Mesendoderm (in vitro differentiated cells): ENCODE results near the gene DPH2.

Source experiments
- DNase-seq: peaks from one replicate; pipeline ENCODE4 v3.0.0; 2013
- H2AK5ac ChIP-seq: 2 replicates; pipeline ENCODE4 v1.6.1; 2013; ENCODE audit warnings: low read length, inconsistent platforms
- H2BK120ac ChIP-seq: 2 replicates; pipeline ENCODE4 v1.6.1; 2013; ENCODE audit warnings: low read depth, mild to moderate bottlenecking, low read length, moderate library complexity, mixed read lengths
- H2BK15ac ChIP-seq: replicated peaks from 2 replicates; pipeline ENCODE4 v1.6.1; 2013; ENCODE audit warnings: low read depth, mild to moderate bottlenecking, moderate library complexity
- H2BK5ac ChIP-seq: 2 replicates; pipeline ENCODE4 v1.6.1; 2013; ENCODE audit warnings: low read length, inconsistent platforms
- H3K18ac ChIP-seq: 2 replicates; pipeline ENCODE4 v1.6.1; 2013; ENCODE audit warnings: mild to moderate bottlenecking, low read length, mixed read lengths
- H3K23ac ChIP-seq: one replicate; pipeline ENCODE4 v1.6.1; 2013; ENCODE audit warnings: low read length
- H3K27ac ChIP-seq: 2 replicates; pipeline ENCODE4 v1.5.1; 2013; ENCODE audit warnings: low read depth, mild to moderate bottlenecking, inconsistent platforms, low read length, moderate library complexity
- H3K27me3 ChIP-seq: 2 replicates; pipeline ENCODE4 v1.6.1; 2013; ENCODE audit warnings: low read length, control low read depth, mild to moderate bottlenecking, inconsistent platforms; ENCODE audit not compliant: insufficient read depth, poor library complexity
- H3K36me3 ChIP-seq: 2 replicates; pipeline ENCODE4 v1.6.1; 2013; ENCODE audit warnings: low read length, inconsistent platforms; ENCODE audit not compliant: control insufficient read depth, insufficient read depth
- H3K4ac ChIP-seq: one replicate; pipeline ENCODE4 v1.6.1; 2013; ENCODE audit warnings: low read depth, mild to moderate bottlenecking, low read length, moderate library complexity
- H3K4me1 ChIP-seq: 2 replicates; pipeline ENCODE4 v1.6.1; 2013; ENCODE audit warnings: low read depth, low read length, inconsistent platforms; ENCODE audit not compliant: control insufficient read depth
- H3K4me2 ChIP-seq: 2 replicates; pipeline ENCODE4 v1.6.1; 2013; ENCODE audit warnings: low read length
- H3K4me3 ChIP-seq: 2 replicates; pipeline ENCODE4 v1.5.1; 2013; ENCODE audit warnings: mild to moderate bottlenecking, low read length
- H3K56ac ChIP-seq: one replicate; pipeline ENCODE4 v1.6.1; 2013; ENCODE audit warnings: low read length
- H3K79me1 ChIP-seq: 2 replicates; pipeline ENCODE4 v1.6.1; 2013; ENCODE audit warnings: low read length, inconsistent platforms
- H3K79me2 ChIP-seq: 2 replicates; pipeline ENCODE4 v1.6.1; 2013; ENCODE audit warnings: mild to moderate bottlenecking, low read length; ENCODE audit not compliant: control insufficient read depth, insufficient read depth
- H3K9ac ChIP-seq: 2 replicates; pipeline ENCODE4 v1.6.1; 2013; ENCODE audit warnings: low read length, inconsistent platforms
- H4K5ac ChIP-seq: one replicate; pipeline ENCODE4 v1.6.1; 2013; ENCODE audit warnings: low read length
- H4K8ac ChIP-seq: one replicate; pipeline ENCODE4 v1.6.1; 2013; ENCODE audit warnings: low read depth, mild to moderate bottlenecking, control low read depth, low read length, moderate library complexity
- WGBS: extraction: QIAGEN DNeasy Blood & Tissue Kit; methylation state at CpG from one replicate; pipeline ENCODE4 v1.1.7; 2013; ENCODE audit warnings: low lambda C conversion rate, missing lambda C conversion rate; ENCODE audit not compliant: insufficient coverage; ENCODE audit errors: extremely low coverage; 5-methylcytosine and 5-hydroxymethylcytosine counted together

Gene DPH2

DNA sequence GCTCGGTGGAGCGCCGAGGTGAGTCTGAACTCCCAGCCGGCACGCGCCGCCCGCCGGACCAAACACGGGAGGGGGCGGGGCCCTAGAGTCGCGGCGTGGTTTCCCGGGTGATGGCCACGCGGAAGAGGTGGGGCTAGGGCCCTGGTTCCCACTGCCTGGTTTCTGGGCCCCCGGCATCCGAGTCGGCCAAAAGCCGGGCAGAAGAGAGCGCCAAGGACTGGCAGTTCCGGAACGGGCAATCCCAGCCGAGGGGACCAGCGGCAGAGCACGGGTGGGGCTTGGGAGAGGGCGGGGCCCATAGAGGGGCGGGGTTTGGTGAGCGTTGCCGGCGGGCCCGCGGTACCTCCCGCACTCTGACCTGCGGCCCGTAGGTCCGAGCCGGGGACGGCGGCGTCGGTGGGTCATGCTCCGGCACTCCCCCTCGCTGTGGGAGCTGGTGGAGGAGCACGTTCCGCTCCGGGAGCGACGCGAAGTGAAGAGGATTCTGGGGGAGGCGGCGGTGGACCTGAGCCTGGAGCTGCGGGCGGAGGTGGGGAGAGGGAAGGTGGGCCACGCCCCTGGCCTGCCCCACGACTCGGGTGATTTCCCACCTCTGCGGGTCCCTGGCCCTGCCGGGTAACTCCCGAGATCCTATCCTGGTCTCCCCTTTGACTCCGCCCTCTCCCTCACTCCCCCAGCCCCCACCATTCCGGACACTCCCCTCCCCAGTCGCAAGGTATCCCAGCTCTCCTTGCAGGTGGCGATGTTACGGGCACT, 21.8 kb downstream of the DPH2 start, which contains the start of gene CCDC24:
TSS of gene CCDC24 (plus strand) at position 124 of the 756 bp plus-strand sequence. CDS start at position 404, 280 bp downstream.
- WGBS = no CpG with 5 or more reads among the region's 66 CpGs
- DNase-seq = peak; percentile 84
- H3K23ac ChIP-seq = no peak within 1 kb of the TSS

DNA sequence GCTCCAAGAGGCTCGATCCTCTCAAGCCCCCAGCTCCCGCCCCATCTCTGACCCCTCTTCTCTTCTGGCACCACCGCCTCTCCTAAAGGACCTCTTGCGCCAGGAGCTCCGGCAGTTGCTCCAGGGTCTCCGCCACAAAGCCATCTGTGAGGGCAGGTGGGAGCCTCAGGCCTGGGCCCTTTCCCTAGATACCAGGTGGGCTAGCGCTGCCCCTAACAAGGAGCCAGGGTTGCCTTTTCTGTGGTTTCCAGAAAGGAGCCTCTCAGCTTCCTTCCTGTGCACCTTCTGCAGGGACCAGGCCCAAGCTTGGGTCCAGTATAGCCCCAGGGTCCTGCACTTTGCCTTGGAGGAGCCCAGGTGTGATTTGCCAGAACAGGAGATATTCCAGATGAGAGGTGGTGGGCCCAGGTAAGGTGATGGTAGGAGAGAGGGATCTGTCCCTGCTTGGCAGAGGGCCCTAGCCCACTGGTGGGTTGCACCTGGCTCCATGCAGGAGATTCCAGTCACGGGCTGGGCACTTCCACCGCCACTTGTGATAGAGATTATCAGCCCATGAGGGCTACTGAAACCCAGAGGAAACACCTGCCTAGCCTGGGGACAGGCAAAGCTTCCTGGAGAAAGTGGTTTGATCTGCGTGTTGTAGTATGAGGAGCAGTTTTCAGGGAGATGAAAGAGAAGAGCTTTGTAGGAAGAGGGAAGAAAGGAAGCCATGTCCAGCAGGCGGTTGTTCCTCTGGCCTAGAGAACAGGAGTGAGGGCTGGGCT, 22.6 kb downstream of the DPH2 start:
- Histone ChIP-seq H2BK5ac (no peak overlapping the region), H3K4me1 (no peaks in the 10 kb centered on the region), H3K36me3 (no peaks in the 10 kb centered on the region), H3K27me3 (no peaks in the 10 kb centered on the region), H3K79me1 (no peaks in the 10 kb centered on the region), H3K4ac (no peak overlapping the region), H3K23ac (no peak overlapping the region), H3K56ac (peak overlapping the region; percentile 98), H2BK15ac (no peak overlapping the region), H3K18ac (no peak overlapping the region), H3K4me3 (peak overlapping the region; percentile 70), H2BK120ac (no peak overlapping the region), H2AK5ac (peak overlapping the region; percentile 65), H3K27ac (peak overlapping the region; percentile 25), H3K79me2 (no peaks in the 10 kb centered on the region), H3K4me2 (peak overlapping the region; percentile 89), H3K9ac (peak overlapping the region; percentile 92), H4K5ac (no peak overlapping the region), H4K8ac (no peak overlapping the region)
- WGBS = no CpG with 5 or more reads among the region's 11 CpGs
- DNase-seq = no peak

More for the DNA sequence above, 21.8 kb downstream of the DPH2 start, which contains the start of gene CCDC24:
- H4K8ac ChIP-seq = no peak within 1 kb of the TSS
- H3K27me3 ChIP-seq = no peaks in the 10 kb centered on the region
- peak within 1 kb of the TSS; percentile 25 for H3K27ac ChIP-seq
- no peak within 1 kb of the TSS for H2BK120ac ChIP-seq
- H3K4ac ChIP-seq = no peak within 1 kb of the TSS
- peak within 1 kb of the TSS; percentile 92 for H3K9ac ChIP-seq
- no peak within 1 kb of the TSS for H2BK15ac ChIP-seq
- no peaks in the 10 kb centered on the region for H3K4me1 ChIP-seq
- H2BK5ac ChIP-seq = peak within 1 kb of the TSS; percentile 70
- H3K4me2 ChIP-seq = peak within 1 kb of the TSS; percentile 89
- H3K79me1 ChIP-seq = no peaks in the 10 kb centered on the region
- H3K18ac ChIP-seq = peak within 1 kb of the TSS; percentile 46
- H3K4me3 ChIP-seq = peak within 1 kb of the TSS; percentile 70
- H3K56ac ChIP-seq = peak within 1 kb of the TSS; percentile 98
- peak within 1 kb of the TSS; percentile 65 for H2AK5ac ChIP-seq
- H3K79me2 ChIP-seq = no peaks in the 10 kb centered on the region
- no peak within 1 kb of the TSS for H4K5ac ChIP-seq
- H3K36me3 ChIP-seq = no peaks in the 10 kb centered on the region

DNA sequence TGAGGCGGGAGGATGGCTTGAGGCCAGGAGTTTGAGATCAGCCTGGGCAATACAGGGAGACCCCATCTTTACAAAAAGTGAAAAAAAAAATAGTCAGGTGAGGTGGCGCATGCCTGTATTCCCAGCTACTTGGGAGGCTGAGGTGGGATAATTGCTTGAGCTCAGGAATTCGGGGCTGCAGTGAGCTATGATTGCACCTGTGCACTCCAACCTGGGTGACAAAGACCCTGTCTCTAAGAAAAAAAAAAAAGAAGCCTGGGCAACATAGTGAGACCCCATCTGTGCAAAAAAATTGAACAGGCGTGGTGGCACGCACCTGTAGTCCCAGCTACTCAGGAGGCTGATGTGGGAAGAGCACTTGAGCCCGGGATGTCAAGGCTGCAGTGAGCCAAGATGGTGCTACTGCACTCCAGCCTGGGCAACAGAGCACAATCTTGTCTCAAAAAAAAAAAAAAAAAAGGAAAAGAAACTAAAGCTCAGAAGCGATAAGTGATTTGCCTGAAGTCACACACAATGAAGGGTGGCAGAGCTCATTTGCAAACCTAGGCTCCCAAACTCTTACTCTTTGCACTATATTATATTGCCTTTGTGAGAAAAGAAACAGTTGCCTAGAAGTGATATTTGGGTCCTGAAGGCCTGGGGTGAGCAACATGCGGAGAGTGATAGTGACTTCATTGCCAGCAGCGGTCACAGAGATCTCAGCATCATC, 23.6 kb downstream of the DPH2 start:
- H3K36me3 ChIP-seq = no peaks in the 10 kb centered on the region
- no peak overlapping the region for H4K5ac ChIP-seq
- H3K27me3 ChIP-seq = no peaks in the 10 kb centered on the region
- no peak overlapping the region for H4K8ac ChIP-seq
- no peak overlapping the region for H3K23ac ChIP-seq
- H3K9ac ChIP-seq = no peak overlapping the region
- no peak overlapping the region for H3K4ac ChIP-seq
- no peak overlapping the region for H3K4me2 ChIP-seq
- no peak overlapping the region for H2AK5ac ChIP-seq
- no peak for DNase-seq
- H3K56ac ChIP-seq = no peak overlapping the region
- no peaks in the 10 kb centered on the region for H3K79me1 ChIP-seq
- no peak overlapping the region for H3K27ac ChIP-seq
- H3K4me1 ChIP-seq = no peaks in the 10 kb centered on the region
- H2BK5ac ChIP-seq = no peak overlapping the region
- H2BK120ac ChIP-seq = no peak overlapping the region
- no peak overlapping the region for H3K4me3 ChIP-seq
- H3K18ac ChIP-seq = no peak overlapping the region
- H2BK15ac ChIP-seq = no peak overlapping the region
- H3K79me2 ChIP-seq = no peaks in the 10 kb centered on the region
- WGBS = no CpG with 5 or more reads among the region's 9 CpGs

DNA sequence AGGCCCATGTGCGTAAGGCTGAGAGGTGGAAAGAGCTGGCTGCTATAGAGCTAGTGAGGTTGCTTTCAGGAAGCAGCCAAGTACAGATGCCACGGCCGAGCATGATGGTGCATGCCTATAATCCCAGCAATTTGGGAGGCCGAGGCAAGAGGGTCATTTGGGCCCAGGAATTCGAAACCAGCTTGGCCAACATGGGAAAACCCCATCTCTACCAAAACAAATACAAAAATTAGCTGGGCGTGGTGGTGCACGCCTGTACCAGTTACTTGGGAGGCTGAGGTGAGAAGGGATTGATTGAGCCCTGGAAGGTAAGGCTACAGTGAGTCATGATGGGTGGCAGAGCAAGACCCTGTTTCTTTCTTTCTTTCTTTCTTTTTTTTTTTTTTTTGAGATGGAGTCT, 24.3 kb downstream of the DPH2 start:
- Histone ChIP-seq H3K4me2 (no peak overlapping the region), H3K18ac (no peak overlapping the region), H2AK5ac (no peak overlapping the region), H4K5ac (no peak overlapping the region), H3K4me1 (no peaks in the 10 kb centered on the region), H2BK5ac (no peak overlapping the region), H3K9ac (no peak overlapping the region), H3K23ac (no peak overlapping the region), H2BK15ac (no peak overlapping the region), H3K79me1 (no peaks in the 10 kb centered on the region), H3K4me3 (no peak overlapping the region), H4K8ac (no peak overlapping the region), H3K79me2 (no peaks in the 10 kb centered on the region), H3K27me3 (no peaks in the 10 kb centered on the region), H3K4ac (no peak overlapping the region), H3K56ac (no peak overlapping the region), H3K27ac (no peak overlapping the region), H3K36me3 (no peaks in the 10 kb centered on the region), H2BK120ac (no peak overlapping the region)
- DNase-seq = no peak
- no CpG with 5 or more reads among the region's 7 CpGs for WGBS

DNA sequence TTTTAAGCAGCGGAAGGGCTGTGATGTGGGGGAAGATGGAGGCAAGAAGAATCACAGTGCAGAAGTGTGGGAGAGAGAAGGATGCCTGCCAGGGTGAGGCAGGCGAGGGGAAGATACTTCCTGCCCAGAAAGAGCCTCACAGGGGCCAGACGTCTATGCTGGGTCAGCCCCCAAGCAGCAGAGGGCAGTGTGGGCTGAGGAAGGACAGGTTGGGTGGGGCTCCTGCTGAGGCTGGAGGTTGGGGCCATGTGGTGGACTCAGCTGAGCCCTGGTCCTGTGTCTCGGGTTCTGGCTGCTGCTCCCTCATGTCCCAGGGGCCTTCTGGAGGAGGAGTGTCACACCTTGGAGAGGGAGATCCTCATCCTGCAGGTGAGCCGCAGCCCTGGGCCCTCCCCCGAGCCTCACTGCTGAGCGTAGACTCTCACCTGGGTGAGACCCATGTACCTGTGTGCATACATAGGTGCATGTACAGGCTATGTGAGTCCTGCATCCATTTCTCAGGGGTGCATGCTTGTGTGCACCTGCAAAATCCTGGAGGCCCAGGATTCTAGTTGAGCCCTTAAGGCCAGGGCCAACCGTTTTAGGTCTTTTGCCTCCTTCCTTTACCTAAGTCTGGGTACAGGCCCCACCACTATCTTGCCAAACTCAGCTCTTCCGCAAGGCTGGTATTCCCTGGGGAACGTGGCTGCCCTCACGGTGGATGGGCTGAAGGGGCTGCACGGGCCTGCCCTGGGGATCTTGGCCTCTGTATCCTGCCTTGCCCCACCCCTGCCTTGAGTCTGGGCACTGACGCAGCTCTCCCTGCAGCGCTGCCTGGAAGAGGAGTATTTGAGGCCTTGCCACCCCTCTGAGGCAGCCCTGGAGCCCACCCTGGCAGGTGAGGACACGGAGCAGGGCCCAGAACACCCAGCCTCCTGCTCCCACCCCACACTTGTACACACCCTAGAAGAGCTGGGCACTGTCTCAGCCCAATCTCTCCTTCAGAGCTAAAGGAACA, 25.3 kb downstream of the DPH2 start:
- no peak overlapping the region for H2BK15ac ChIP-seq
- H3K79me2 ChIP-seq = no peaks in the 10 kb centered on the region
- H3K4me1 ChIP-seq = no peaks in the 10 kb centered on the region
- no peaks in the 10 kb centered on the region for H3K36me3 ChIP-seq
- no CpG with 5 or more reads among the region's 15 CpGs for whole genome bisulfite sequencing
- H3K23ac ChIP-seq = peak overlapping the region; percentile 19
- H2BK120ac ChIP-seq = no peak overlapping the region
- peak; percentile 86 for DNase-seq
- H3K27me3 ChIP-seq = no peaks in the 10 kb centered on the region
- H3K4me2 ChIP-seq = no peak overlapping the region
- H3K56ac ChIP-seq = peak overlapping the region; percentile 31
- no peak overlapping the region for H2AK5ac ChIP-seq
- no peak overlapping the region for H3K4me3 ChIP-seq
- H3K9ac ChIP-seq = no peak overlapping the region
- no peak overlapping the region for H4K5ac ChIP-seq
- no peak overlapping the region for H3K4ac ChIP-seq
- H4K8ac ChIP-seq = no peak overlapping the region
- no peaks in the 10 kb centered on the region for H3K79me1 ChIP-seq
- no peak overlapping the region for H2BK5ac ChIP-seq
- H3K27ac ChIP-seq = no peak overlapping the region
- H3K18ac ChIP-seq = no peak overlapping the region
